ENCODE measurements around the gene TRIM23.

TRIM23 gene

GRCh38 chr5:65566505-65566904, 57.6 kb downstream of the TRIM23 start:
- DNase-seq (ENCODE audit: low read depth in 1 of 2, low spot score in 1 of 2): no peak

- DNase-seq (ENCODE audit: low read depth in 1 of 2, low spot score in 1 of 2): no peak
These were observed 60.4 kb downstream of the TRIM23 start for GRCh38 chr5:65563777-65564176.

DNA sequence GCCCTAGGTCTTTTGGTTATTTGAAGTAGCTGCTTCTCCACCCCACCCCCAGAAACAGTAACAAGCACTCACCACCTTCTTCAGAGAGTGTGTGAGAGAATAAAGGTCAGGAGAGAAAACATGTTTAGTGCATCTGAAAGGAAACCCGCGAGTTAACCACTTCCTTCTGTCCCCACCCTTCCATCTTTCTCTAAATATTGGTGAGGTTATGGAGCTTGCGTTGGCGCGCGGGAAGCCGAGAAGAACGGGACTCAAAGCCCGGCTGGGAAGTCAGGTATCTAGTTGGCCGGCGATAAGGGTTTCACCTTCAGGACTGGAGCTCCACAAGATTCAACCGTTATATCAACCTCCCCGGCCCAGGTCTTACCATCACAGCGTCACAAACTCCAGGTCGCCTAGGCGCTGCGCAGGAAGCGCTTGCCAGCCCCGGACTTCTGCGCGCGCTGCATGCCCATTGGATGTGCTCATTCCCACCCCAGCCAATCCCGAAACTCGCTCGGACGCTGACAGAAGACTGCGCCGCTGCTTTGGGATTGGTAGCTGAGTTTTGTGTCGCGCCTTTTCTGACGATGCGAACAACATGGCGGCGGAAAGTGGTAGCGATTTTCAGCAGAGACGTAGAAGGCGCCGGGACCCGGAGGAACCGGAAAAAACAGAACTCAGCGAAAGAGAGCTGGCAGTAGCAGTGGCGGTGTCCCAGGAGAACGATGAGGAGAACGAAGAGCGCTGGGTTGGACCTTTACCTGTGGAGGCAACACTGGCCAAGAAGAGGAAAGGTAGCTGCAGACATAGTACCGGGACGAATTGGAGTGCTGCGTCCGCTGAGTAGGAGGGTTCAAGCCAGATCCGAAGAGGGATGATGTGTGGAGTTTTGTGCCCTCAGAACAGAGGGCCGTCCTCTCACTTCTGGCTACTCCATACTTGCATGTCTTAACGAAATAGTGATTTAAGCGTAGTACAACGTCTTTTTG, 61.1 kb downstream of the TRIM23 start, which contains the start of the genes CENPK and PPWD1:
Gene CENPK (minus strand): TSS at position 438 of the 971 bp plus-strand sequence. CDS start 8,261 bp downstream, outside the sequence.
Gene PPWD1 (plus strand): TSS at position 566 of the 971 bp plus-strand sequence. CDS start 15 bp downstream, at position 581.
- DNase-seq (ENCODE audit: low read depth in 1 of 2, low spot score in 1 of 2): peak; percentile 90

DNA sequence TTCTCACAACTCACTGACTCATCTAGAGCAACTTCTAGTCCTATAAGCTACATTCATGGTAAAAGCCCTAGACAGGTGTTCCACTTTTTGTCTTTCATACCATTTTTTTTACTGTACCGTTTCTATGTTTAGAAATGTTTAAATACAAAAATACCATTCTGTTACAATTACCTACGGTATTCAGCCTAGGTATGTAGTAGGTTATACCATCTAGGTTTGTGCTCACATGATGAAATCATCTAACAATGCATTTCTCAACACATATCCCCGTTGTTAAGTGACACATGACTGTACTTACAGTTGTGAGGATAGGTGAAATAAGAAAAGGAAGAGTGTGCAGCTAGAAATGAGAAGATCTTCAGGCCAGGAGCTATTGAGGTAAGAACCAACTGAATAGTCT, 67.4 kb downstream of the TRIM23 start:
- DNase-seq (ENCODE audit: low read depth in 1 of 2, low spot score in 1 of 2): no peak

GRCh38 chr5:65556181-65556580, 68.0 kb downstream of the TRIM23 start:
- DNase-seq (ENCODE audit: low read depth in 1 of 2, low spot score in 1 of 2): no peak

DNA sequence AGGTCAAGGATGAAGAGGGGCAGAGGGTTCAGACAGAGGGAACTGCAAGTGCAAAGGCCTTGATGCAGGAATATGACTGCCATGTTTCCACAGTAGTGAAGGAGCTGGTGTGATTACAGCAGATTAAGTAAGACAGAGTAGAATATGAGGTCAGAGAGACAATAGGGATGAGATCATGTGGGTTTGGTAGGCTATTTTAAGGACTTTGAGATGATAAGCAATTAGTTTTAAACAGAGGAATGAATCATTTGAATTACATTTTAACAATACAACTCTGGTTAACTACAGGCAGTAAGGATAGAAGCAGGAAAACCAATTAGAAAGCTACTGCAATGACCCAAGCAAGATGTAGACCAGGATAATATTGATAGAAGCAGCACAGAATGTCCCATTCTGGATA, 68.8 kb downstream of the TRIM23 start:
- no peak for DNase-seq (ENCODE audit: low read depth in 1 of 2, low spot score in 1 of 2)

DNA sequence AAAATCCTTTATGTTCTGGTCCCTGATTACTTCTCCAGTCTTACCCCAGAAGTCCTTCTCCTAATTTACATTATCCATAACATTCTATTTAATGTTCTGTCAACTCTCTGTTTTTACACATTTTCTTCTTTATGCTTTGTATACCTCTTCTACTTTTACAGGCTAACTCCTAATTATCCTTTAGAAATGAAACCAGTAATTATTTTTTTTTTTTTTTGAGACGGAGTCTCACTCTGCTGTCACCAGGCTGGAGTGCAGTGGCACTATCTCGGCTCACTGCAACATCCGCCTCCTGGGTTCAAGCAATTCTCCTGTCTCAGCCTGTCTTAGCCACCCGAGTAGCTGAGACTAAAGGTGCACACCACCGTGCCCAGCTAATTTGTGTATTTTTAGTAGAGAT, 70.2 kb downstream of the TRIM23 start:
- no peak for DNase-seq (ENCODE audit: low read depth in 1 of 2, low spot score in 1 of 2)

DNA sequence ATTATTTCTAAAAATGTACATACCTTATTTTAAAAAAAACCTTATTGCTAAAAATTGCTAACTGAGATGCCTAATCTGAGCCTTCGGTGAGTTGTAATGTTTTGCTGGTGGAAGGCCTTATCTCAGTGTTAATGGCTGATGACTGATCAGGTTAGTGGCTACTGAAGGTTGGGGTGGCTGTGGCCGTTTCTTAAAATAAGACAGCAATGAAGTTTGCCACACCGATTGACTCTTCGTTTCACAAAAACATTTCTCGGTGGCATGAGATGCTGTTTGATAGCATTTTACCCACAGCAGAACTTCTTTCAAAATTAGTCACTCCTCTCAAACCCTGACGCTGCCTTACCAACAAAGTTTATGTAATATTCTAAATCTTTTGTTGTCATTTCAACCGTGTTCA, 75.9 kb downstream of the TRIM23 start:
- DNase-seq (ENCODE audit: low read depth in 1 of 2, low spot score in 1 of 2): no peak

GRCh38 chr5:65546141-65546540, 78.0 kb downstream of the TRIM23 start:
- DNase-seq (ENCODE audit: low read depth in 1 of 2, low spot score in 1 of 2): no peak

DNA sequence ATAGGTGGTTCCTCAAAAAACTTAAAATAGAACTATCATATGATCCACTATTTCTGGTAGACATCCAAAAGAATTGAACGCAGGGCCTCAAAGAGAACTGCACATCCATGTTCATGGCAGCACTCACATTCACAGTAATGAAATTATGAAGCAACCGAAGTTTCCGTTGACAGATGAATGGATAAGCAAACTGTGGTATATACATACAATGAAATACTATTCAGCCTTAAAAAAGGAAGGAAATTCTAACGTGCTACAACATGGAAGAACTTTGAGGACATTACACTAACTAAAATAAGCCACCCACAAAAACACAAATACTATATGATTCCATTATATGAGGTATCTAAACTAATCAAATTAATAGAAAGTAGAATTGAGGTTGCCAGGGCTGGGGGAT, 79.7 kb downstream of the TRIM23 start:
- no peak for DNase-seq (ENCODE audit: low read depth in 1 of 2, low spot score in 1 of 2)

DNA sequence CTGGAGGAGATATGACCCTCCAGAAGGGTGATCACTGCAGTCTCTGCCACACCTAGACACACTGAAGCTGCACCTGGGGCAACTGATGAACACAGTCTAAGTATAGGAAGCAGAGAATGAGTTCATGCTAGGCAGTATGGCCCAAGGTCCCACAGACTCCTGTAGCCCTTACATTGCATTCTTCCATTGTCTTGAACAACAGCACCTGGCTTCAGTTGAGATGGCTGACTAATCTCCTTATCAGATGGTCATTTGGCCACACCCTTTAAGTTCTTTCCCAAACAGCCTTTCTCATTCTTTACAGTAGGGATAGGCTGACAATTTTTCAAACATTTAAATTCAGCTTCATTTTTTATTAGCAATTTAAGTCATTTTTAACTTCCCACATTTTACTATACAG, 84.3 kb downstream of the TRIM23 start:
- no peak for DNase-seq (ENCODE audit: low read depth in 1 of 2, low spot score in 1 of 2)
